Left lung (tissue), 10 donors: ENCODE data around the gene SPATA17. TPM values are rescaled to one million over a fixed set of nuclear protein-coding genes. Genes with fewer than 3 reads are reported as not detected.
A peak's percentile ranks its signal among the peaks of the same experiment; 100 is the strongest.

Source experiments
- ATAC-seq: fragments of 200-7000 bp; cut with Tn5 transposase; one replicate; pipeline ENCODE4 v1.9.1; 2020; ENCODE audit warnings: moderate library complexity
- DNase-seq, 4 donors: peaks; one replicate each; pipeline ENCODE4 v3.0.0-alpha.2; 2013 to 2020
- H3K27ac ChIP-seq, 2 donors: fragments of 200-600 bp; sonication (generic) in 1 of 2; one replicate each; pipeline versions ENCODE4 v1.5.0 to v1.8.0; 2020 to 2021
- H3K27me3 ChIP-seq, 2 donors: fragments of 200-600 bp; sonication (generic) in 1 of 2; one replicate each; pipeline versions ENCODE4 v1.5.0 to v1.8.0; 2020 to 2021
- H3K36me3 ChIP-seq, 2 donors: fragments of 200-600 bp; sonication (generic) in 1 of 2; one replicate each; pipeline versions ENCODE4 v1.5.0 to v1.8.0; 2020 to 2021
- H3K4me1 ChIP-seq, 2 donors: fragments of 200-600 bp; one replicate each; pipeline ENCODE4 v1.8.0; 2021
- H3K4me3 ChIP-seq, 2 donors: fragments of 200-600 bp; sonication (generic) in 1 of 2; one replicate each; pipeline versions ENCODE4 v1.5.0 to v1.8.0; 2020 to 2021; ENCODE audit warnings: mild to moderate bottlenecking in 1 of 2
- H3K9me3 ChIP-seq, 2 donors: fragments of 200-600 bp; sonication (generic) in 1 of 2; one replicate each; pipeline versions ENCODE4 v1.5.0 to v1.8.0; 2020 to 2021
- intact Hi-C, 2 donors: fragments of 100-400 bp; cut with DNase I; formaldehyde crosslinking; loops; one replicate each; pipeline versions ENCODE4 v1.11.2 to v1.14.2; 2022
- polyA plus RNA-seq, 6 donors: library from polyadenylated mRNA; unstranded; fragments of 120-200 nt; gene quantifications; one replicate each; pipeline ENCODE4 v1.2.1, GENCODE V29; 2013; ENCODE audit not compliant: insufficient read length in 6 of 6
- total RNA-seq, 2 donors: library from RNA; stranded (reverse); fragmentation: NEBNext Ultra II Directional; extraction: Animal tissue kit (Norgen Biotek cat#: 25700); gene quantifications; one replicate each; pipeline ENCODE4 v1.2.1, GENCODE V29; 2021
- TF ChIP-seq, protein P1 (sequence below), 2 donors: fragments of 200-600 bp; sonication (generic) in 1 of 2; IDR thresholded peaks; one replicate each; pipeline versions ENCODE4 v1.5.0 to v1.8.0; 2021; ENCODE audit warnings: antibody characterized with exemption in 2 of 2
- donor health status: DM: no; HTN: yes; CAD: no.
- donor health status: DM: no; HTN: no; CAD: no.

SPATA17 gene
- total and polyA plus RNA-seq, 8 donors = 1.8 to 8.8 (median 6.4) TPM

DNA sequence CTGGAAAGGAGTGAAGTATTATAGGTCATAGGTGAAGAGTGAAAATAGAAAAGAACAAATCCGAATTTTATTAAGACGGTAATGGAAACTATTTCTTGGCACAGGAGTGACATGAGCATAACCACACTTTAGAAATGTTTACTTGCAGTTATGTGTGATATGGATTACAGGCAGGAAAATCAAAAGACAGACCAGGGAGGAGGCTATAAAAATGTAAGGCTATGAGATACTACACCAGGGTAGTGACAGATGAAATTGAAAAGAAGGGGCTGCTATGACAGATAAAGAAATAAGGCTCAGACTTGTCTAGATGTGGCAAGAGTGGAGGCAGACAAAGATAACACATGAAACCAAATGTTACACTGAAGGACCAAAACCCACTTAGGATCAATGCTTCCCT is 32.0 kb upstream of the SPATA17 start:
- DNase-seq (no peak), ATAC-seq (no peak)
- H3K4me3 ChIP-seq = no peak overlapping the region
- H3K27ac ChIP-seq = no peak overlapping the region
- intact Hi-C loops = no loop called here
- no peaks in the 10 kb centered on the region for H3K4me1 ChIP-seq
- TF ChIP-seq, protein P1, sequence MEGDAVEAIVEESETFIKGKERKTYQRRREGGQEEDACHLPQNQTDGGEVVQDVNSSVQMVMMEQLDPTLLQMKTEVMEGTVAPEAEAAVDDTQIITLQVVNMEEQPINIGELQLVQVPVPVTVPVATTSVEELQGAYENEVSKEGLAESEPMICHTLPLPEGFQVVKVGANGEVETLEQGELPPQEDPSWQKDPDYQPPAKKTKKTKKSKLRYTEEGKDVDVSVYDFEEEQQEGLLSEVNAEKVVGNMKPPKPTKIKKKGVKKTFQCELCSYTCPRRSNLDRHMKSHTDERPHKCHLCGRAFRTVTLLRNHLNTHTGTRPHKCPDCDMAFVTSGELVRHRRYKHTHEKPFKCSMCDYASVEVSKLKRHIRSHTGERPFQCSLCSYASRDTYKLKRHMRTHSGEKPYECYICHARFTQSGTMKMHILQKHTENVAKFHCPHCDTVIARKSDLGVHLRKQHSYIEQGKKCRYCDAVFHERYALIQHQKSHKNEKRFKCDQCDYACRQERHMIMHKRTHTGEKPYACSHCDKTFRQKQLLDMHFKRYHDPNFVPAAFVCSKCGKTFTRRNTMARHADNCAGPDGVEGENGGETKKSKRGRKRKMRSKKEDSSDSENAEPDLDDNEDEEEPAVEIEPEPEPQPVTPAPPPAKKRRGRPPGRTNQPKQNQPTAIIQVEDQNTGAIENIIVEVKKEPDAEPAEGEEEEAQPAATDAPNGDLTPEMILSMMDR (IDR thresholded peaks at IDR 0.05) = no peak
- H3K9me3 ChIP-seq = no peaks in the 10 kb centered on the region
- H3K27me3 ChIP-seq = no peaks in the 10 kb centered on the region
- H3K36me3 ChIP-seq = peaks cover 0 to 8% of the 10 kb centered on the region in 2 donors

DNA sequence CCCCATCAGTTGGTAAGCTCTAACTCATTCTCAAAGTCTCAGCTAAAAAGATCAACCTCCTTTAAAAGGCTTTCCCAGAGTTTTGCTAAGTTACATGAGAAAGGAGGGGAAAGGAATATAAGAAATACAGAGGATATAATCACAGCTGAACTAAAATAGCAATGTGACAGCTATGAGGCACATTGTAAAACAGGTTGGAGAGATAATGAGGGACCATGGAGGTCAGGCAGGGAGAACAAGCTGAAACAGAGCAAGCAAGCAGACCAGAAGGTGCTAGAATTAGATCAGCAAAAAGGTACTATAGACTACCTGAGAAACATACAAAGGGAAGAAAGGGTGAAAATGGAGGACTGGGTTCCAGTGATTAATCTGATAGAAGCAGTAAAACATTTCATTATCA is 28.8 kb upstream of the SPATA17 start:
- TF ChIP-seq, protein P1 (IDR thresholded peaks at IDR 0.05) = no peak
- no peaks in the 10 kb centered on the region for H3K9me3 ChIP-seq
- ATAC-seq (no peak), DNase-seq (no peak)
- intact Hi-C loops = no loop called here
- H3K4me1 ChIP-seq = no peaks in the 10 kb centered on the region
- H3K27me3 ChIP-seq = no peaks in the 10 kb centered on the region
- H3K4me3 ChIP-seq = no peak overlapping the region
- peaks cover 0 to 8% of the 10 kb centered on the region in 2 donors for H3K36me3 ChIP-seq
- no peak overlapping the region for H3K27ac ChIP-seq

DNA sequence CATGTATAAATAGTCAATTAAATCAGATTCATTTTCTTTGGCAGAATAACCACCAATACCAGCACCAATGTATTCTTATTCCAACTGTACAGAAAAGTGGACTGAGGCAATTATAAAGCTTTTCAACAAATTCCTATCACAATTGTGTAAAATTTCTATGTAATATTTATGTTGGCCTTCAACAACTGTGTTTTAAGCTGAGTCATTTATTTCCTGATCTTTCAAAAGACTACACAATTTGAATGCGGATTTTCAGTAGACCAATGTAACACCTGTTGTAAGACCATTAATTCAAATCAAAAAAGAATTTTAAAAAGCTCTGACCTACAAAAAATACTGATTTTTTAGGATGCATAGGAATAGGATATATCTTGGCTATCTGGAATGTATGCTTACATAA is 25.8 kb upstream of the SPATA17 start:
- Histone ChIP-seq H3K4me3 (no peak overlapping the region), H3K4me1 (no peaks in the 10 kb centered on the region), H3K27ac (no peak overlapping the region), H3K27me3 (no peaks in the 10 kb centered on the region), H3K36me3 (peaks cover 0 to 25% of the 10 kb centered on the region in 2 donors), H3K9me3 (no peaks in the 10 kb centered on the region)
- DNase-seq (no peak), ATAC-seq (no peak)
- intact Hi-C loops = no loop called here
- TF ChIP-seq, protein P1 (IDR thresholded peaks at IDR 0.05) = no peak

DNA sequence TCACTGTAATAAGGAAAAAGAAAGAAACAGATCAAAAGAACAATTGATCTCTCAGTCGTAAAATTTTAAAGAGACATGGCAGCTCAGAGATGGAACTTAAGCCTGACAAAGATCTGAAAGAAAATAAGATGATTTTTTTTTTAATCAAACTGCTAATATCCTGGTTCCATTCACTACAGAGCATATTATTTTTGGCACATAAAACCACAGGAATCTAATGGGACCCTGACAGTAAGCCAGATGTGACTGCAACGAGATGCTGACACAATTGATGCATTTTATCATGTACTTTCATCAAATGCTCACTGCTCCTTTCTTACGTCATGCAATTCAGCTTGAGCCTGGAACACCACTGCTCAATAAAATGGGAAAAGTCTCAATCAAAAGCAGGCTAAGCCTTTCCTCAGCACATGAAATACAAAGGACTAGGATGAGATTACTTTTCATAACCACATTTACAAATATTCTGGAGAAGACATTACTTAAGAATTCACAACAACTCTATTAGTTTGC is 16.9 kb upstream of the SPATA17 start:
- ATAC-seq (no peak), DNase-seq (no peak)
- H3K36me3 ChIP-seq = peaks cover 0 to 23% of the 10 kb centered on the region in 2 donors
- TF ChIP-seq, protein P1 (IDR thresholded peaks at IDR 0.05) = no peak
- no peaks in the 10 kb centered on the region for H3K27me3 ChIP-seq
- H3K4me3 ChIP-seq = no peak overlapping the region
- no peaks in the 10 kb centered on the region for H3K4me1 ChIP-seq
- no peaks in the 10 kb centered on the region for H3K9me3 ChIP-seq
- H3K27ac ChIP-seq = no peak overlapping the region
- intact Hi-C loops = no loop called here

DNA sequence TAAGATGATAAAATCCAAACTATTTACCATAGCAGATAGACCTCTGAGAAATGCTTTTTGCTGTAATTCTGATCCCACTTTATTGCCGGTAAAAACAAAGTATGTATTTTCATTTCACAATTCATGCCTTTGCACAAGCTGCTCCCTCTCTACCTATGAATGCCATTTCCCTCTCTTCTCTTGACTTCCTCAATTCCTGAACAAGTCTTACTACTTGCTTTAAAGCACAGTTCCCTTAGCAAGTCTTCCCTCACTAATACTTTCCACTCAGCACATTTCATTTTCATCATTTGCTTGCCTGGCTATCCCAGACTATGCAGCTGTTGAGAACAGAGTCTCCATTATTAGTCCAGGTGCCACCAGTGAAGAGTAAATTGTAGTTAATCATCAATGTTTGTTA is 14.0 kb upstream of the SPATA17 start:
- H3K9me3 ChIP-seq = no peaks in the 10 kb centered on the region
- H3K4me3 ChIP-seq = no peak overlapping the region
- TF ChIP-seq, protein P1 (IDR thresholded peaks at IDR 0.05) = no peak
- no peaks in the 10 kb centered on the region for H3K4me1 ChIP-seq
- H3K27ac ChIP-seq = no peak overlapping the region
- no peak for DNase-seq
- peaks cover 0 to 21% of the 10 kb centered on the region in 2 donors for H3K36me3 ChIP-seq
- no peaks in the 10 kb centered on the region for H3K27me3 ChIP-seq
- peak; percentile 33 for ATAC-seq
- intact Hi-C loops = no loop called here
